Measurements from ENCODE around the gene KIF20B.

KIF20B gene, protein sequence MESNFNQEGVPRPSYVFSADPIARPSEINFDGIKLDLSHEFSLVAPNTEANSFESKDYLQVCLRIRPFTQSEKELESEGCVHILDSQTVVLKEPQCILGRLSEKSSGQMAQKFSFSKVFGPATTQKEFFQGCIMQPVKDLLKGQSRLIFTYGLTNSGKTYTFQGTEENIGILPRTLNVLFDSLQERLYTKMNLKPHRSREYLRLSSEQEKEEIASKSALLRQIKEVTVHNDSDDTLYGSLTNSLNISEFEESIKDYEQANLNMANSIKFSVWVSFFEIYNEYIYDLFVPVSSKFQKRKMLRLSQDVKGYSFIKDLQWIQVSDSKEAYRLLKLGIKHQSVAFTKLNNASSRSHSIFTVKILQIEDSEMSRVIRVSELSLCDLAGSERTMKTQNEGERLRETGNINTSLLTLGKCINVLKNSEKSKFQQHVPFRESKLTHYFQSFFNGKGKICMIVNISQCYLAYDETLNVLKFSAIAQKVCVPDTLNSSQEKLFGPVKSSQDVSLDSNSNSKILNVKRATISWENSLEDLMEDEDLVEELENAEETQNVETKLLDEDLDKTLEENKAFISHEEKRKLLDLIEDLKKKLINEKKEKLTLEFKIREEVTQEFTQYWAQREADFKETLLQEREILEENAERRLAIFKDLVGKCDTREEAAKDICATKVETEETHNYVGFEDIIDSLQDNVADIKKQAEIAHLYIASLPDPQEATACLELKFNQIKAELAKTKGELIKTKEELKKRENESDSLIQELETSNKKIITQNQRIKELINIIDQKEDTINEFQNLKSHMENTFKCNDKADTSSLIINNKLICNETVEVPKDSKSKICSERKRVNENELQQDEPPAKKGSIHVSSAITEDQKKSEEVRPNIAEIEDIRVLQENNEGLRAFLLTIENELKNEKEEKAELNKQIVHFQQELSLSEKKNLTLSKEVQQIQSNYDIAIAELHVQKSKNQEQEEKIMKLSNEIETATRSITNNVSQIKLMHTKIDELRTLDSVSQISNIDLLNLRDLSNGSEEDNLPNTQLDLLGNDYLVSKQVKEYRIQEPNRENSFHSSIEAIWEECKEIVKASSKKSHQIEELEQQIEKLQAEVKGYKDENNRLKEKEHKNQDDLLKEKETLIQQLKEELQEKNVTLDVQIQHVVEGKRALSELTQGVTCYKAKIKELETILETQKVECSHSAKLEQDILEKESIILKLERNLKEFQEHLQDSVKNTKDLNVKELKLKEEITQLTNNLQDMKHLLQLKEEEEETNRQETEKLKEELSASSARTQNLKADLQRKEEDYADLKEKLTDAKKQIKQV (N-terminal part only)

DNA sequence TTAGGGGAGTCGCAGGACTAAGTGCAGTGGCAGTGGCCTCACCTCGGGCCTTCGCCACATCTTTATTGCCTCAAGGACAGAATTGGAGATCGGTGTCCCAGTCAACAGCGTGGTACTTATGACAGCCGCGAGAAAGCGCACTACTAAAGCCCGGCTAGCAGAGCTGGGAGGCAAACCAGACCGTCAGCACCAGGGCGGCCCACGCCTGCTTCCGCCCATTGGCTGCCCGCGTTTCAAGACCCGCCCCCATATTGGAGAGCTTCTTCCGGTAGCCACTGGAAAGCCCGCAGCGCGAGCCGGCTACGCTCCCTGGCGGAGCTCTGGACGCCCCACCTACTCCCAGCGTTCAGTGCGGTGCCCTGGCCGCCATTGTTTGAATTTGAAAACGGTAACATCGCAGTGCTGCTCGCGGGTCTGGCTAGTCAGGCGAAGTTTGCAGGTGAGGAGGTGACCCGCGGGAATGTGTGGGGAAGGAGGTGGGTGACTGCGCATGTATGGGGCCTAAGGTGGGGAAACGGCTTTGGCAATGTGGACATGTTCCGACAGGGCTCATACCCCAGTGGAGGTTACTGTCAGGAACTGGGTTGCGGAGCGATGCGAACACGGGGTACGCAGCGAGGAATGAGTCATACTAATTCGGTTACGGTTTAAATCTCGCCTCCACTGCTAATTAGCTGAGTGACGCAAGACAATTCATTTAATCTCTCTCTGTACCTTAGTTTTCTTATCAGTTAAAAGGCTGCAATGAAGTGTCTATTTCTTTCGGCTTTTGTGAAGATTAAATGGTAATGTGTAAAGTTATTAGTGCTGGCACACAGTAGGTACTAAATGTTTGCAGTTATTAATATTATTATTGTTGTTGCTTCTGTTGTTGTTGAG is at the start of gene KIF20B:
Gene KIF20B (plus strand): TSS at position 349 of the 879 bp plus-strand sequence. CDS start 3,705 bp downstream, outside the sequence.
- peak; percentile 78 to 91 (median 87) for DNase-seq (ENCODE audit: low read depth in 4 of 4, low spot score in 1 of 4)

DNA sequence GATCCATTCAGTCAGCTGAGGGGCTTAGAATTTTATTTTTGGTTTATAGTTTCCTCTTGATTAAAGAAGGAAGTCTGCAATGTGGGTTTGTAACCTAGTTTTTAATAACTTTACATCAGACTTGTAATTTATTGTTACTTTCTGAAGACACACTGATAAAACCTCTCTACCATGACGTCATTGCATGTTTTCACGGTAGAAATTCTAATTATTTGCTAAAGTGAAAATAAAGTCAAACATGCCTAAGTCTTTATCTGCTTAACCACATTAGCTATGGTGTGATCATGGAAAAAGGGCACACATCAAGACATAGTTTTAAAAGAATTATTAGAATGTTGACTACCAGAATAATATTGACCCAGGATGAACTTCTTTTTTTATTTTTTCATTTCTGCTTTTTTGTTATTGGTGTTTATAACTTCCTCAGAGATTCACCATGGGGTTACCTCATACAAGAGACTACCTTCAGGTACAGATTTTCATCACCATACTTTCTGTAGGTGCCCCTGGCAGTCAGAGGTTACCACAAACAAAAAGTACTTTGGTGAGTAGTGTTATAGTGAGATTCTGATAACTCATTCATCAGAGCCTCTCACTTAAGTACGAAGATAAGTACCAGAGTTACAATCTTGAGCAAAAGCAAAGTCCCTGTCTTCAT is 49.3 kb upstream of the KIF20B start:
- no peak for DNase-seq (ENCODE audit: low read depth in 4 of 4, low spot score in 1 of 4)

DNA sequence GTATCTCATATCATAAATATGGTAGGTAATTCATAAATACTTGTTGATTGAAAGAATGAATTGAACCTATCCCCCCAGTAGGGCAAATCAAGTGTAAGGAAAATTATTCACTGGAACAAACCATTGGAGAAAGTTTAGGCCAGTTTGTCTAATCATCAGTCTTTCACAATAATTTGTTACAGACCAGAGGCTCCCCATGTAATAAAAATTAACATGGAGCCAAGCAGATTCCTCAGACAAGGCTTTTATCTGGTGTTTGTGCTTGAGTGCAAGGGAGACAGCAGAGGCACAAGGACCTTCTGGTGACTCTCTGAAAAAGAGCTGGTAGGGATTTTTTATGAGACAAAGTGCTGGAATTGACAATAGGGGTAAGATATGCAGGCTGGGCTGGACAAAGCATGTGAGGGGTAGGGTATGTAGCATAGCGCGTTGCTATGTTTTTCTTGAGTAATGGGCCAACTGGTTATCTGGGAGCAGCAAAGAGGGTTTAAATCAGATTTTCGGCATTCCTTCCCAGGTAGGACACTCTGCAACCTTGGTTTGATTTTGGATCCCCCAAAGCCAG is 48.5 kb upstream of the KIF20B start:
- no peak for DNase-seq (ENCODE audit: low read depth in 4 of 4, low spot score in 1 of 4)

DNA sequence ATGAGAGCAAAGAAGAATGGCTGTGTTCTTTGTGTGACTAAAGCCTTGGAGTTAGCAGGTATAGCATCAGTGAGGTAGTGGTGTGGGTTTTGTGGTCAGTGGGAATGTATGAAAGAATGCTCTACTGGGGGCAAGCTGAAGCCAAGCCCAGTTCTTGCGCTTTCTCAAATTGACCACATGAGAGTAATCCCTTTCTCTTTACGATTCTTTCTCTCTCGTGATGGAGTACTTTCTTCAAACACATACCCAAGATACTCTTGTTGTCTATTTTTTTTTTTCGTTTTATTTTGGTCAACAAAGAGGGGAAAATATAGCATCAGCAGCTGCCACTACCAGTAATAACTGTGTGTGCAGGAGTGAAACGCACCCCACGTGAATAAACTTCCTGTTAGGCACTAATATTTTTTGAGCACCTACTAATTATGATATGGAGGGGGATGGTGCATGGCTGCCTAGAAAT is 48.0 kb upstream of the KIF20B start:
- no peak for DNase-seq (ENCODE audit: low read depth in 4 of 4, low spot score in 1 of 4)

DNA sequence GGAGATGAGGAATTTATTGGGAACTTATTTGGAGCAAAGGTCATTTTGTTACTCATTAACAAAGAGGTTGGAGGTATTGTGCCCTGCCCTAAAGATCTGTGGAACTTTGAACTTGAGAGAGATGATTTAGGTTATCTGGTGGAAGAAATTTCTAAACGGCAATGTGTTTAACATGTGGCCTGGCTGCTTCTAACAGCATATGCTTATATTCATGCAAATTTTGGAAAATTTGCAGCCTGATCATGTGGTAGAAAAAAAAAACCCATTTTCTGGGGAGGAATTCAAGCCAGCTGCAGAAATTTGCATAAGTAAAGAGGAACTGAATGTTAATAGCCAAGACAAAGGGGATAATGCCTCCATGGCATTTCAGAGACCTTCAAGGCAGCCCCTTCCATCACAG is 45.7 kb upstream of the KIF20B start:
- no peak for DNase-seq (ENCODE audit: low read depth in 4 of 4, low spot score in 1 of 4)

DNA sequence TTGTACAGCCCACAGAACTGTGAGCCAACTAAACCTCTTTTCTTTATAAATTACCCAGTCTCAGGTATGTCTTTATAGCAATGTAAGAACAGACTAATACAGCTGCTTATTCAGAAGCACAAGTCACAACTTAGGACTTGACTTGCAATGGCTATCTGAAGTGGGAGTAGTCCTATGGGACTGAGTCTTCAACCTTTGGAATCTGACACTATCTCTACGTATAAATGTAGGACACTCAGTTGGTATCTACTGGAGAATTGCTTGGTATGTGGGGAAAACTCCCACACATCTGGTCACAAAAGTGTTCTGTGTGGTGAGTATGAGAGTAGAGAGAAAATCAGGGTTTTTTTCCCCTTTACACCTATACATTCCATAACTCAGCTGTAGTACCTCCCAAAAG is 44.1 kb upstream of the KIF20B start:
- DNase-seq (ENCODE audit: low read depth in 4 of 4, low spot score in 1 of 4) = no peak

DNA sequence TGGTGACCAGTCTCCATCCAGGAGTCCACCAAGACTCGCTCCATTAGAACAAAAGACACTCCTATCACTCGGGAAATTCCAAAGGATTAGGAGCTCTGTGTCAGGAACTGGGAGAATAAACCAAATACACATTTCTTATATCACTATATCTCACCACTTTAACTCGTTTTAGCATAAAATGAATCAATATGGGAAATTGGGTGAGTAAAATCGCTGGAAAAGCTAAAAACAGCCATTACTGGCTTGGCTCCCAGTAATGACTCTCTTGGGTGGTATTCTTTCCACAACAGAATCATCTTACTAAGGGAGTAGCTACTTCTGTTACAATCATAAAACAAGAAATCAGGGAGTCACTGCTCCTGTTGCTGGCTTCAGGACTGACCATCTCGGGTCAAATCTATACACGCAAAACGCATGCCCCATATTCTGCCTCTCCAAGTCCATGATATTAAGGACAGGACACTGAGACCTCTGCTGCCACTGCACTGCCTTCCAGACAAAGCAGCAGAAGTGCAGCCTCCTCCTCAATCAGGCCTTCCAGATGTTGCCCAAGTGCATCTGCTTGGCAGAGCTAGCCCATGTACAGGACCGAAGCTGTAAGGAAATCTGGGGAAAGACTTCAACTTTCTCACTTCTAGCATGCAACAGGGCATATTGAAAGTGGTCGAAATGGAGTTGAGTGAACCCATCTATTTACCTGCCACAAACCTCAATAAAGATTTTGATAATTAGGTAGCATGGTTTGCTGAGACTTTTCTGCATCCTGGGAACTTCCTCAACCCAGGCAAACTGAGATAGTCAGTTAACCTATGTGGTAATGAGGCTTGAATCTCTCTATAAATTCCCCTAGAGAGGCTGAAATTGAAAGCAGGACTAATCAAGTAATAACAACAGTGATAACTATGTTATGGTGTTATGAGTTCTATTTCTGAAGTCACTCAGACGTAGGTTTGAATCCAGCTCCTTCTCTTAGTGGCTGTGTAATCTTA is 42.0 kb upstream of the KIF20B start:
- no peak for DNase-seq (ENCODE audit: low read depth in 4 of 4, low spot score in 1 of 4)

DNA sequence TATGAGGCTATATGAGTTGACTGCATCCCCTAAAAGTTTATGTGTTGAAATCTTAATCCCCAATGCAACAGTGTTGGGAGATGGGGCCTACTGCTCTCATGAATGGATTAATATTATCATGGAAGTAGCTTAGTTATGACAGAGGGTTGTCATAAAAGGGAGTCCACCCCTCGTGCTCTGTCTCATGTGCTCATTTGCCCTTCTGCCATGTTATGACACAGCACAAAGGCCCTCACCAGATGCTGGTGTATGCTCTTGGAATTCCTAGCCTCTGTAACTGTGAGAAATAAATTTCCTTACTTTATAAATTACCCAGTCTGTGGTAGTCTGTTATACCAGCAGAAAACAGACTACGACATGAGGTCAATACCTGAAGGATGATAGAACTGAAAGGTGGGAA is 38.8 kb upstream of the KIF20B start:
- no peak for DNase-seq (ENCODE audit: low read depth in 4 of 4, low spot score in 1 of 4)

DNA sequence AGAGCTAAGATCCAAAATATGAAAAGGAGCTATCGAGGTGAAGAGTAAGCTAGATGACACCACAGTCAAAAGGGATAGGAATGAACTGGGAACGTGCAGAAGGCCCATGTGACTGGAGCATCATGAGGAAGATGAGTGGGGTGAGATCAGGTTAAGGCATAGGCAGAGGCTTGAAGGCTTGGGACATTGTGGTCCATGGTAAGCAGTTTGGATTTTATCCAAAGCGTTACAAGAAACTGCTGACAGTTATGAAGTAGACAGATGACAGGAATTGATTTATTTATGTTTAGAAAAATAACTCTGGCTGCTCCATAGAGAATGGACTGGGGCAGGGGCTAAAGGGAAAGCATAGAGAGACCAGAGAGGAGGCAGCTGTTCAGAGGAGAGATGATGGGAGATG is 38.2 kb upstream of the KIF20B start:
- no peak for DNase-seq (ENCODE audit: low read depth in 4 of 4, low spot score in 1 of 4)

DNA sequence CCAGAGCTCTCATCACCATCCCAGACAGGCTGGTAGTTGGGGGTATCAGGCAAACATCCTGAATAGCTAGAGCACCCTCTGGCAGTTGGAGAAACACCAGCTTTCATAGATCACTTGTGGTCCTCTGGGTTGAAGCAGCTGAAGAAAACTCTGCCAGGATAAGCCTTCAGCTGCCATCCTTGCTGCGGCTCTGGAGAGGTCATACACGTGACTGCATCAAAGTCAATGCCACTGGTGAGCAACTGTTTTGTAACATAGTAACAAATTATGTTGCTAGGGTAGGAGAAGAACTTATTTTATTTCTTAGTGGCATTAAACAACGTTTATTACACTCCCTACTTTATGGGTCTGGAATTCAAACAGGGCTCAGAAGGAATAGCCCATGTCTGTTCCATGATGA is 37.2 kb upstream of the KIF20B start:
- no peak for DNase-seq (ENCODE audit: low read depth in 4 of 4, low spot score in 1 of 4)

DNA sequence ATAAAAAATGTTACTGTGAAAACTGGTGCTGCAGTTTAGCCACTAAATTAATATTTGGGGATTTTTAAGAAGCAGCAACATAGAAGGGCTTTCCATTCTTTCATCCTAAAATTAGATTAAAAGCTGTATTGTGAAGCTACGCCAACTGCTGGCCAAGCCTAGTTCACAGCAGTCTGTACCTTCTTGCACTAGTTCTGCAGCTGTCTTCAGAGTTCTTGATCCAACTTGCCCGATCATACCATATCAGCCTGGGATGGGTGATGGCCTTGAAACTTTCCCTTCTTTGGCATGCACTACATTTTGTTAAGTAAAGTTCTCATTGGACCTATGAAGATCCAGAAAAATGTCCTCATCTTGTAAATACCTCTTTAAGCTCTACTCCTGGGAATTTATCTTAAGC is 36.1 kb upstream of the KIF20B start:
- no peak for DNase-seq (ENCODE audit: low read depth in 4 of 4, low spot score in 1 of 4)

DNA sequence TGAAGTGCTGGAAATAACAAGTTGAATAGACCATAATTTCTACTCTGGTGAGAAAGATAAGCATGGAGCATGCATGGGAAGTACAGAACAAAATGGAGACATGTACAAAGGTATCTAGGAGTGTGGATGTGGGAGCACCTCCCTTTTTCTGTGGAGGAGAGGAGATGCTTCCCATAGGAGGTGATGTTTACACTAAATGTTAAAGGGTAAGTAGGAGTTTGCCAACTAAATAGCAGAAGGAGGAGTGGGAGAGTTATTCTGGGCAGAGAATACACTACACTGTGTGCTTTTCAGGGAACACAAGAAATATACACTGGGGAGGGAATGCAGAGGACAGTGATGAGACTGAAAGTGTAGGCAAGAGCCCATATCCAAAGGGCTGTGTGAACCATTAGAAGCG is 35.3 kb upstream of the KIF20B start:
- DNase-seq (ENCODE audit: low read depth in 4 of 4, low spot score in 1 of 4) = no peak

DNA sequence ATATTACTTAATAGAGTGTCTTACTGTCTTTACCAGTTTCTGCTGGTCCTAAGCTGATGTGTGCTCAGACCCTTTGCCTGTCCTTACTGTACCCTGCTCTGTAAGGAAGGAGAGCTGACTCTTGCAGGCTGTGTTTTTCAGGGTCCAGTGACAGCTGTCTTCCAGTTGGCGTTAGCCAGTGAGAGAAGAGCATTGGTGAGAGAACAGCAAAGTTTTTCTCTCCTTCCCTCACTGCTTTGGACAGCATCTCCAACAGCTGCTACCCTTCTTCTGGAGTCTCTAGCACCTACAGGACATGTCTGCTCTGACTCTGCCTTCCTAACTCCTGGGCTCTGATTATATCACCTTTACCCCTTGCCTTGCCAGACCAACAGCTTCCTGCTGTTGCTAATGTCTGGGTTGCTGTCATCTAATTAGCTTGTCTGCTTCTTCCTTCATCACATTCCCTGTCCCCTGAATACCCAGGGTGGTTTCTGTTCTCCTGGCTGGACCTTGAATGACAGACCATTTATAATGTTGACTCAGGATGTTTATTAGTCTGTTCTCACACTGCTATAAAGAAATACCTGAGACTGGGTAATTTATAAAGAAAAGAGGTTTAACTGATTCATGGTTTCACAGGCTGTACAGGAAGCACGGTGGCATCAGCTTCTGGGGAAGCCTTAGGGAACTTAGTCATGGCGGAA is 32.9 kb upstream of the KIF20B start:
- DNase-seq (ENCODE audit: low read depth in 4 of 4, low spot score in 1 of 4) = no peak

DNA sequence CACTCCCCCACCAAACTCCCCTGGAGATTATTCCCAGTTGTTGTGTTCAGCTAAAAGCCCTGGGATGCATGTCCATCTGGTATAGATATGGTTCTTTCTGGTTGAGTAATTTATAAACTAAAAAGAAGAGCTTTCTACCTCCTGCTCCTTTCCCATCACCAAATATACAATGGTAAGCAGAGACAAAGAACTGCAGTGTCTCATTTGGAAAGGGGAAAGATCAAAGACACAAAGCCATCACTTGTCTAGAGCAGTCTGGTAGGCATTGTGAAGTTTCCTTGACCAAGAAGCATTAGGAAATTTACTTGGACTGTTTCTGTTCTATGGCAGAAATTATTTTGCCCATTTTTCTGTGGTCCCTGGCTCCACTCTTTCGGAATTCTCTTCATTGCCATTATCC is 31.4 kb upstream of the KIF20B start:
- no peak for DNase-seq (ENCODE audit: low read depth in 4 of 4, low spot score in 1 of 4)

DNA sequence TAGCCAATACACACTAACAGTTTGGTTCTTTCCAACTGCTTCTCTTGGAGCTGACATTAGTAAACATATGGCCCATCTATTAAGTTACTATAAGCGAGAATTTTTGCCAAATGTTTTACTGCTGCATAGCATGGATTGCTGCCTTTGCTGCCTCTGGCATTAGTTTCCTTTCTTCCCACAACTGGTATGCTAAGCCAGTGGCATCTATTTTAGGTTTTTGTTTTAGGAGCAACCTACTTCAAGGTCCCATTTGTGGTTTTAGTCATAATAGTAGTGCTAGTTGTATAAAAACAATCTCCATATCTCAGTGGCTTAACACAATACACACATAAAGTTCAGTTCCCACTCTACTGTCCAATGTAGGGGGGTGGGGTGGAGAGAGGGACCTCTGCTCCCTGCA is 30.5 kb upstream of the KIF20B start:
- no peak for DNase-seq (ENCODE audit: low read depth in 4 of 4, low spot score in 1 of 4)

DNA sequence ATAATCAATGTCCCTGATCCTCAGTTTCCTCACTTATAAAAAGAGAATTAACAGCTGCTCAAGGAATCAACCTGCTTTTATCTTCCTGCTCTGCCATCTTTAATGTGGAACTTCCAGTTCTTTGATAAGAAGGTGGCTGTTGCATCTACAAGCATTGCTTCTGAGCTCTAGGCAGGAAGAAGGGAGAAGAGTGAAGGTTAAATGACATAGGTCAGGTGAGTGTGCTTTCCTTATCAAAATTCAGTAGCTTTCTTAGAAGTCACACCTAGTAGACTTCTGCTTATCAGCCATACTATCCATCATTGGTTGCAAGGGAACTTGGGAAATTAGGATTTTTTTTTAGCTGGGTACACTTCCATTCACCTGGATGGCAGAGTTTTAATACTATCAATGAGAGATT is 24.0 kb upstream of the KIF20B start:
- DNase-seq (ENCODE audit: low read depth in 4 of 4, low spot score in 1 of 4) = no peak

DNA sequence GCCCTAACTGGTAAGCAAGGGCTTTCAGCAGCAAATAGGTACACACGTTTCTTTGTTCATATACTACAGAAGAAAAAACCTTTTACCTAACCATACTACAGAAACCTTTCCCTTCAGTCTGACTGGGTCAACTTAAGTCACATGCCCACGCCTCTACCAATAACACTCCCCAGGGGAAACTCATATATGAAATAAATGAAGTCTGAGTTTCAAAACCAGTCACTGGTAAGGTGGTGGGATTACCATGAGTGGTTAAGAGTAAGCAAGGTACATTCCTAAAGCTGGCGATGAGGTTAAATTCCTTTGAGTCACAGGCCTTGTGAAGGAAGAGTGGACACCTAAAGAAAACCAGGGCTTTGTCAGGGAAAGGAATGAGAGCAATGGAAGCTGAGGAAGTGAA is 21.4 kb upstream of the KIF20B start:
- no peak for DNase-seq (ENCODE audit: low read depth in 4 of 4, low spot score in 1 of 4)

DNA sequence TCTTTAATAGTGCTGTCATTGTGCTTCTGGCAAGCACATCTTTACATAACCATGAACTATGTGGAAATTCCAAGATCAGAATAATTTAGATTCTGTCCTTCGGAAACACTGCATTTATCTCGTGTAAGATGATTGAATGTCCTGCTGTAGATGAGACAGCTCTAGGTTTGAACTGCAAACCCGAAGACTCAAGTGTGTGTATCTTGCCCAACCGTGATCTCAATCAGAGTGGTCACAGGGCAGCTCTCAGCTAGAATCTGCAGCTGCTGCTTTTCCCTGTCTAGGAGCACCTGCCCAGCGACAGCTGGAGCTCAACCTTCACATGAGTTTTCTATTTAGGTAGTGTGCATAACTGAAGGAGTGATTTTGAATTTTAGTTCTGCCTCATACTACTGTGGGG is 17.5 kb upstream of the KIF20B start:
- no peak for DNase-seq (ENCODE audit: low read depth in 4 of 4, low spot score in 1 of 4)

Measured in stimulated activated CD4-positive, alpha-beta T cell treated with anti-CD3 and anti-CD28 coated beads, Interleukin-1b, Interleukin-23, amount 100 ng/mL, for 24 hours (primary cell).